Progenitor cell of endocrine pancreas (in vitro differentiated cells): ENCODE measurements around the gene ASPA. TPM values are rescaled to one million over a fixed set of nuclear protein-coding genes. Genes with fewer than 3 reads are reported as not detected.

Source experiments
- DNase-seq: peaks from one replicate; pipeline ENCODE4 v3.0.0; 2021; ENCODE audit warnings: low spot score; ENCODE audit not compliant: unreplicated experiment
- H3K27ac Mint-ChIP-seq: 2 replicates; pipeline ENCODE4 v1.8.0; 2021; ENCODE audit warnings: mild to moderate bottlenecking, moderate library complexity, mixed read lengths
- H3K27me3 Mint-ChIP-seq: 2 replicates; pipeline ENCODE4 v1.8.0; 2021; ENCODE audit warnings: mixed read lengths
- H3K36me3 Mint-ChIP-seq: 2 replicates; pipeline ENCODE4 v1.8.0; 2022; ENCODE audit warnings: mixed read lengths; ENCODE audit not compliant: insufficient read depth
- H3K4me1 Mint-ChIP-seq: 2 replicates; pipeline ENCODE4 v1.8.0; 2021; ENCODE audit warnings: low read depth, mixed read lengths
- H3K4me3 Mint-ChIP-seq: 2 replicates; pipeline ENCODE4 v1.8.0; 2021; ENCODE audit warnings: low read depth, mild to moderate bottlenecking, moderate library complexity, mixed read lengths
- H3K9me3 Mint-ChIP-seq: 2 replicates; pipeline ENCODE4 v1.8.0; 2021; ENCODE audit warnings: low read depth, mixed read lengths
- CTCF ChIP-seq: fragments of 200-600 bp; sonication (generic); IDR thresholded peaks from one replicate; pipeline ENCODE4 v1.5.0; 2021; ENCODE audit warnings: antibody characterized with exemption, mild to moderate bottlenecking; ENCODE audit not compliant: unreplicated experiment
- total RNA-seq: library from RNA; stranded (reverse); gene quantifications from 2 replicates; pipeline ENCODE4 v1.2.1, GENCODE V29; 2021

The ASPA gene
- total RNA-seq, 1 donor from 2014 or later, result not detected

GRCh38 chr17:3505008-3505407 is 29.2 kb downstream of the ASPA start:
- Mint-ChIP-seq H3K4me1 (no peaks in the 10 kb centered on the region), H3K9me3 (peaks cover 10% of the 10 kb centered on the region), H3K27ac (no peak overlapping the region), H3K27me3 (no peaks in the 10 kb centered on the region), H3K36me3 (peaks cover 4% of the 10 kb centered on the region), H3K4me3 (no peak overlapping the region)
- TF ChIP-seq CTCF, result no peak
- DNase-seq, result no peak

GRCh38 chr17:3506054-3506453 is 30.3 kb downstream of the ASPA start:
- H3K27ac Mint-ChIP-seq, result no peak overlapping the region
- H3K4me3 Mint-ChIP-seq, result no peak overlapping the region
- no peaks in the 10 kb centered on the region for H3K4me1 Mint-ChIP-seq
- DNase-seq, result no peak
- peaks cover 2% of the 10 kb centered on the region for H3K36me3 Mint-ChIP-seq
- H3K27me3 Mint-ChIP-seq, result no peaks in the 10 kb centered on the region
- H3K9me3 Mint-ChIP-seq, result peaks cover 6% of the 10 kb centered on the region
- TF ChIP-seq CTCF, result no peak

- Mint-ChIP-seq H3K27ac (no peak overlapping the region), H3K9me3 (peaks cover 3% of the 10 kb centered on the region), H3K4me3 (no peak overlapping the region), H3K27me3 (no peaks in the 10 kb centered on the region), H3K36me3 (no peaks in the 10 kb centered on the region), H3K4me1 (no peaks in the 10 kb centered on the region)
- no peak for DNase-seq
- TF ChIP-seq CTCF, result no peak
Observed at GRCh38 chr17:3507071-3507470, 31.3 kb downstream of the ASPA start.

GRCh38 chr17:3507869-3508268 is 32.1 kb downstream of the ASPA start:
- TF ChIP-seq CTCF, result no peak
- Mint-ChIP-seq H3K36me3 (no peaks in the 10 kb centered on the region), H3K4me1 (peaks cover 7% of the 10 kb centered on the region), H3K9me3 (peaks cover 3% of the 10 kb centered on the region), H3K4me3 (no peak overlapping the region), H3K27ac (no peak overlapping the region), H3K27me3 (no peaks in the 10 kb centered on the region)
- DNase-seq, result no peak

- Mint-ChIP-seq H3K27me3 (no peaks in the 10 kb centered on the region), H3K4me3 (no peak overlapping the region), H3K27ac (no peak overlapping the region), H3K4me1 (peaks cover 10% of the 10 kb centered on the region), H3K36me3 (no peaks in the 10 kb centered on the region), H3K9me3 (peaks cover 3% of the 10 kb centered on the region)
- TF ChIP-seq CTCF, result no peak
- DNase-seq, result no peak
Observed at GRCh38 chr17:3510090-3510489, 34.3 kb downstream of the ASPA start.
